GM10266 (cell line): ENCODE results near the gene HSPA12B.

Experiments used
- DNase-seq: peaks from one replicate; pipeline ENCODE4 v3.0.0; 2012; ENCODE audit errors: extremely low spot score
- TF ChIP-seq, protein P1 (sequence below): IDR thresholded peaks from 2 replicates; pipeline ENCODE4 v1.5.1; 2012; ENCODE audit warnings: mild to moderate bottlenecking, low read depth; ENCODE audit not compliant: control insufficient read depth, insufficient read depth; ENCODE audit errors: missing control alignments

Gene HSPA12B

DNA sequence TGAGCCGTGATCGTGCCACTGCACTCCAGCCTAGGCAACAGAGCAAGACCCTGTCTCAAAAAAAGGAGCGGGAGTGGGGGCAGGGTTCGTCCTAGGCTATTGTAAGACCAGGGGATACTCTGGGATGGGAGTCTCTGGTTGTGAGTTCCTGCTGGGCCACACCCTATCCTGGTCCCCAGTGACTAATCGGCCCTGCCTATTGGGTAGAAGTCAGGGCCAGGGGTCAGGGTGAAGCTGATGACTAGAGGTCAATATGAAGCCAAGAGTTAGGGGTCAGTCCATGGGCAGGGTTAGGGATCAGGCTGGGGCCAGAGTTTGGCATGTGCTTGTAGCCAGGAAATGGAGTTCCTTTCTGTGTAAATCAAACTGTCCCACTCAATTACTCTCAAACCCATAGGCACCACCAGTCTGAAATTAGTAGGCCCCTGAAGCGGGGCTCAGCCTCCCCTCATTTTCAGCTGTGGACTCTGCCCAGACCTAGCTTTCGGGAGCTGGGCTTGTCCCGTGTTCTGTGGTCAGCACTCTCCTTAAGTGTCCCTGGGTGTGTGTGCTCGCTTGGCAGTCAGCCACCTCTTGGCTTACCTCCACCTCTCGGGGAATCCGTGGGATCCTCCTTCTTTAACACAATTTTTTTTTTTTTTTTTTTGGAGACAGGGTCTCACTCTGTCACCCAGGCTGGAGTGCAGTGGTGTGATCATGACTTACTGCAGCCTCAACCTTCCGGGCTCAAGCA, 1.8 kb downstream of the HSPA12B start:
- no peak for DNase-seq
- TF ChIP-seq, protein P1, sequence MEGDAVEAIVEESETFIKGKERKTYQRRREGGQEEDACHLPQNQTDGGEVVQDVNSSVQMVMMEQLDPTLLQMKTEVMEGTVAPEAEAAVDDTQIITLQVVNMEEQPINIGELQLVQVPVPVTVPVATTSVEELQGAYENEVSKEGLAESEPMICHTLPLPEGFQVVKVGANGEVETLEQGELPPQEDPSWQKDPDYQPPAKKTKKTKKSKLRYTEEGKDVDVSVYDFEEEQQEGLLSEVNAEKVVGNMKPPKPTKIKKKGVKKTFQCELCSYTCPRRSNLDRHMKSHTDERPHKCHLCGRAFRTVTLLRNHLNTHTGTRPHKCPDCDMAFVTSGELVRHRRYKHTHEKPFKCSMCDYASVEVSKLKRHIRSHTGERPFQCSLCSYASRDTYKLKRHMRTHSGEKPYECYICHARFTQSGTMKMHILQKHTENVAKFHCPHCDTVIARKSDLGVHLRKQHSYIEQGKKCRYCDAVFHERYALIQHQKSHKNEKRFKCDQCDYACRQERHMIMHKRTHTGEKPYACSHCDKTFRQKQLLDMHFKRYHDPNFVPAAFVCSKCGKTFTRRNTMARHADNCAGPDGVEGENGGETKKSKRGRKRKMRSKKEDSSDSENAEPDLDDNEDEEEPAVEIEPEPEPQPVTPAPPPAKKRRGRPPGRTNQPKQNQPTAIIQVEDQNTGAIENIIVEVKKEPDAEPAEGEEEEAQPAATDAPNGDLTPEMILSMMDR = no peak

DNA sequence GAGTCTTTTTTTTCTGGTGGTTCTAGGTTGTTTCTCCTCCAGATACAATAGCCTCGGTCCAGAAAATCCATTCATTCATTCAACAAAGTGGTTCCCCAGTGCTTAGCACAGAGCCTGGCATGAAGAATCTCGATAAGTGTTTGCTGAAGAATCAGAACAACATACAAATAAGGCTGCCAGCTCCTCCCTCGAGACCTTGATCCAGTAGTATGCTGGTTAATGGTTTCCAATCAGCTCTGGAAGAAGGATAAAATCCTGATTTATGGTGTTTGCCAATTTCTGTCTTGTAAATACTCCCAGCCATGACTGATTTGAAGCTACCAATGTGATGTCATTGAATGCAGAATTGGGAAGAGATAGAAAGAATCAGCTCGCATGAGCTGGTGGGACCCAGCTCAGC, 3.3 kb downstream of the HSPA12B start:
- TF ChIP-seq, protein P1 = no peak
- DNase-seq = no peak

DNA sequence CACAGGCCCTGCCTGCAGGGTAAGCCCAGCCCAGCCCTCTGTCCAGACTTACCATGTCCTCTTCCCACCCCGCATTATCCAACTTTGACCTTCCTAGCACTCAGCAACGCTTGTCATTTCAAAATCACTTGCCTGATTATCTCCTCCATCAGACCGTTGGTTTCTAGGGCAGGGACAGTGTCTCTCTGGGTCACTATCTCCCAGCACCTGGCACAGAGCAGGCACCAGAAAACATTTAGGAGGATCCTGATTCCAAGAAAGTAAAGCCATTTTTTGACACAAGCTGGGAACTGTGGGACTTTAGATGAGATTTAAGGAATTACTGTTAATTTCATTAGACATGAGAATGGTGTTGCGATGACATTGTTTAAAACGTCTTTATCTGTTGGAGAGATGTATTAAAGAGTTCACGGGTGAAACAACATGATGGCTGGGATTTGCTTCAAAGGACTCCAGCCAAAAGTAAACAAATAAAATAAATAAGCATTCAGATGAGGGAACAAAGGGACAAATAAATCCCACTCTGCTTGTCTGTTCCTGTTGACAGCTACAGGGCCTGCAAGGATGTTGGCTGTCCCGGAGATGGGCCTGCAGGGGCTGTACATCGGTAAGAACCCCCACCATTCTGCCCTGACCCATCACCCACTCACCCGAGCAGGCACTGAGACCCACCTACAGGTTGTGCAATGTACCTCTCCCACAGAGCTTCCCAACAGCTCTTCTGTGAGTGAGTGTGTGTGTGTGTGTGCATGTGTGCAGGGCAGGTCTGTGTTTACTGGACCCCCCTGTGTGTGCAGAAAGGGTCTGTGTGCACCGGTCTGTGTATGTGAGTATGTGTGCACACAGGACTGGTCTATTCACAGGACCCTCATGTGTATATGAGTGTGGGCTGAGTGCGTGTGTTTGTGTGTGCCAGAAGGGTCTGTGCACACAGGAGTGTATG, 5.9 kb downstream of the HSPA12B start:
- no peak for DNase-seq
- TF ChIP-seq, protein P1 = no peak

DNA sequence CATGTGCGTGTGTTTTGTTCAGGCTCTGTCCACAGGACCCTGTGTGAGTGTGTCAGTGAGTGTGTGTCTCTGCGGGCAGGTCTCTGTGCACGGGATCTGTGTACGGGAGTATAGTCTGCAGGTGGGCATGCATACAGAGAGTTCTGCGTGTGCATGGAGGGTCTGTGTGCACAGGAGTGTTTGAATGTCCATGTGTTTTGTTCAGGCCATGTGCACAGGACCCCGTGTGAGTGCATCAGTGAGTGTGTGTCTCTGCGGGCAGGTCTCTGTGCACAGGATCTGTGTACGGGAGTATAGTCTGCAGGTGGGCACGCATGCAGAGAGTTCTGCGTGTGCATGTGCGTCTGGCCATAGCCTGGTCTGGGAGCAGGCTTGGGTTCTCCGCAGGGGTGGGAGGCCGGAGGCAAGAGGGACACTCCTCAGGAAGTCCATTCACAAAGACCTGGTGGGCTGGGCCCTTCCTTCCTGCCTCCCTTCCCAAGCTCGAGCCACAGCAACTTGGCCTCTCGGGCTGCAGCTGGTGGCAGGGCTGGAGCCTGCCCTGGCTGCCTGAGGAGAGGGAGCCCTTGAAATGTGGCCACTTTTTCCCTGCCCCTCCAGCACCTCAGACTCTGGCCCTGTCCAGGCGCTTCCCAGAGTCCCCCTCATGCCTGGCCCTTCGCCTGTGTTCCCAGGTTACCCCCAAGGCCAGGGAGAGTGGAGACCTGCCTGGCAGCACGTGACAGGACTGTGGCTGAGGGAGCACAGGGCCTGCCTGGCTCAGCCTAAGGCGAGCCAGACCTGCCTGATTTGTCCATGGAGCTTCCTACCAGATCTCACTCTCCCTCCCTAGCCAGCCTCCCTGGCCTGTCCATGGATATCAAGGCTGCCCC, 6.8 kb downstream of the HSPA12B start:
- TF ChIP-seq, protein P1 = no peak
- DNase-seq = no peak

DNA sequence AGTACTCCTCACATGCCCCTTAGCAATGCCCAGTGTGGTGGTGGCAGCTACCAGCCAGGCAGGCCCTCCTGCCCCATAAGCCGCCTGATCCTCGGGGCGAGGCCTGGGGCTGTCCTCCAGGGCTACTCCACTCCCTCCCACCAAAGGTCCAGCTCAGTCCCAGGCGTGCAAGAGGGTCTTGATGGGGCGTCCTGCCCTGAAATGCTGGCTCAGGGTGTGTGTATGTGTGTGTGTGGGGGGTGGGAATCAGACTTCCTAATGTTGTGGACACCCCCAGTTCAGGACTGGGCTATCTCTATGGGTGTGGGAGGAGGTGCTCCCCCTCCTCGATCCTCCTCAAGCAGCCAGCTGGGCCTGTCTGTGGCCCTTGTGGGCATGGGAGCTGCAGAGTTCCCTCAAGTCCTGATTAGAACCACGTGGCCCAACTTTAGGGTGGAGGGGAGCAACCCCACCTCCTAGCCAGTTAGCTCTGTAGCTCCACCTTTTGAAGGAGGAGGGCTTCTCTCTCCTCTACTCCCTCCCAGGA, 7.5 kb downstream of the HSPA12B start:
- no peak for DNase-seq
- TF ChIP-seq, protein P1 = no peak

DNA sequence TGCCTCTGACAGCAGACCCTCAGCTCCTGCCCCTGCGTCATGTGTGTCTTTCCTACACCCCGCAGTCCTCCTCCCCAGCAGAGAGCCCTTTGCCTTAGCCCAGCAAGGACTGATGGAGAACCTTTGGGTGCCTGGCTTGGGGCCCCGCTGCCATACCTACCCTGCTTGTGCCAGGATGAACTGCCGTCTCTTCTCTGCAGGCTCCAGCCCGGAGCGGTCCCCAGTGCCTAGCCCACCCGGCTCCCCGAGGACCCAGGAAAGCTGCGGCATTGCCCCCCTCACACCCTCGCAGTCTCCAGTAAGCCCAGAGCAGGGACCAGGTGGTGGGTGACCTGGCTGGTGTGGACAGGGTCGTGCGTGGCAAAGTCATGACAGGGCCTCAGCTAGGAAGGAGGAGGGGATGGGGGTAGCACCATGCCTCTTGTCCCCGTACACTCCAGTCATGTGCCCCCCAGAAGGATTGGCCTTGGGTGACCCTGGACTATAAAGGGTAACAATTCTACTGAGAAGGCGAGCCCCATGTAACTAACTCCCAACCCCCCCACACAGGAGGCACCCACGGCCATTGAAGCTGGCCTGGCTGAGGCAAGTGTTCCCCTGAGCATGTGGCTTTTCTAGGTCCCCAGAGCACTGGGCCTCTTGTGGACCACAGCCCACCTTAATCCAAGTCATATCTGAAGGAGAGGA, 8.3 kb downstream of the HSPA12B start:
- TF ChIP-seq, protein P1 = no peak
- DNase-seq = no peak
